Activated CD4-positive, alpha-beta memory T cell treated with anti-CD3 and anti-CD28 coated beads, Interleukin-2, amount 10 ng/mL, durations not matched to agents 7 days and 5 days (primary cell): ENCODE results near the gene PRPF8. TPM values are rescaled to one million over a fixed set of nuclear protein-coding genes. Genes with fewer than 3 reads are reported as not detected.

ENCODE experiments used
- CTCF ChIA-PET: fragments of 350-600 bp; sonication (Branson Sonifier 250); formaldehyde crosslinking; loops from one replicate; lab custom pipeline; 2021; ENCODE audit warnings: antibody characterized with exemption, inconsistent platforms; lab: Charles Lee
- POLR2A ChIA-PET: fragments of 350-600 bp; sonication (Branson Sonifier 250); formaldehyde crosslinking; loops from one replicate; lab custom pipeline; 2021; ENCODE audit warnings: antibody characterized with exemption; lab: Charles Lee
- DNase-seq: peaks from one replicate; pipeline ENCODE4 v3.0.0-alpha.2; 2020
- H3K27ac Mint-ChIP-seq: one replicate; pipeline ENCODE4 v1.8.0; 2021; ENCODE audit warnings: mild to moderate bottlenecking, mixed read lengths
- H3K27me3 Mint-ChIP-seq: one replicate; pipeline ENCODE4 v1.8.0; 2021; ENCODE audit warnings: mixed read lengths
- H3K36me3 Mint-ChIP-seq: one replicate; pipeline ENCODE4 v1.8.0; 2021; ENCODE audit warnings: low read depth, mixed read lengths
- H3K4me1 Mint-ChIP-seq: one replicate; pipeline ENCODE4 v1.8.0; 2021; ENCODE audit warnings: mixed read lengths
- H3K4me3 Mint-ChIP-seq: one replicate; pipeline ENCODE4 v1.8.0; 2021; ENCODE audit warnings: mild to moderate bottlenecking, mixed read lengths
- H3K9me3 Mint-ChIP-seq: one replicate; pipeline ENCODE4 v1.8.0; 2021; ENCODE audit warnings: mixed read lengths
- total RNA-seq, 2 experiments: library from RNA; stranded (reverse); gene quantifications; one replicate each; pipeline ENCODE4 v1.2.3, GENCODE V29; 2021

PRPF8 gene
- total RNA-seq, 2 experiments from 2014 or later: 264 to 267 TPM

DNA sequence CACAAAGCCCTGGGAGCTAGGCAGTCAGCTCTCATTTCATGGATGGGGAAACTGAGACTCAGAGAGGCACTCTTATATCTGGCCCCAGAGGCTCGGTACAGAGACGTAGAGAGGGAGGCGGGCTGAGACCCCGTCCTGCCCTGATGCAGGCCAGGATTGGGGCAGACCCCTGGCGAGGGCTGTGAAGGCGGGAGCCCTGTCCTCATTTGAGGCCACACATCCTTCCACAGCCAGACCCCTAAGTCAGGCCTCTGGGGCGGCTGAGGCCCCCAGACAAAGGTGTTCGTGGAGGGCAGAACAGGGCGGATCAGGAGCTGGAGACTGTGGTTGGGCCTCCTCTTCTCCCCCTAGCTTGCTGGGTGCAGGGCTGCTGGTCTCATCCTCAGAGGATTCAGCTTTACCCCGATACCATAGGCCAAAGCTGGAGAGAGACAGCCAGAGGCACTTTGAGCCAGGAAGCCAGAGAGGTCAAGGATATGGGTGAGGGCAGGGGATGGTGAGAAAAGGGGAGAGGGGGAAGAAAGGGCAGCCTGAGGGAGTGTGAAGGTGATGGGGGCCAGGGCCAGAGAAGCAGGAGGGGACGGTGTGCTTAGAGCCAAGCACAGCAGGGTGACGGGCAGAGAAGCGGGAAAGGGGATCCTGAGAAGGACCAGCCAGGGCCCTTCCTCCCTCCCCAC, 38.3 kb downstream of the PRPF8 start:
- no peaks in the 10 kb centered on the region for H3K27me3 Mint-ChIP-seq
- POLR2A ChIA-PET: interaction anchor here (3.2 kb wide), 1 partner anchor 70 kb away, joined by 11 read pairs; no protein-coding TSS in a partner anchor
- no peaks in the 10 kb centered on the region for H3K9me3 Mint-ChIP-seq

DNA sequence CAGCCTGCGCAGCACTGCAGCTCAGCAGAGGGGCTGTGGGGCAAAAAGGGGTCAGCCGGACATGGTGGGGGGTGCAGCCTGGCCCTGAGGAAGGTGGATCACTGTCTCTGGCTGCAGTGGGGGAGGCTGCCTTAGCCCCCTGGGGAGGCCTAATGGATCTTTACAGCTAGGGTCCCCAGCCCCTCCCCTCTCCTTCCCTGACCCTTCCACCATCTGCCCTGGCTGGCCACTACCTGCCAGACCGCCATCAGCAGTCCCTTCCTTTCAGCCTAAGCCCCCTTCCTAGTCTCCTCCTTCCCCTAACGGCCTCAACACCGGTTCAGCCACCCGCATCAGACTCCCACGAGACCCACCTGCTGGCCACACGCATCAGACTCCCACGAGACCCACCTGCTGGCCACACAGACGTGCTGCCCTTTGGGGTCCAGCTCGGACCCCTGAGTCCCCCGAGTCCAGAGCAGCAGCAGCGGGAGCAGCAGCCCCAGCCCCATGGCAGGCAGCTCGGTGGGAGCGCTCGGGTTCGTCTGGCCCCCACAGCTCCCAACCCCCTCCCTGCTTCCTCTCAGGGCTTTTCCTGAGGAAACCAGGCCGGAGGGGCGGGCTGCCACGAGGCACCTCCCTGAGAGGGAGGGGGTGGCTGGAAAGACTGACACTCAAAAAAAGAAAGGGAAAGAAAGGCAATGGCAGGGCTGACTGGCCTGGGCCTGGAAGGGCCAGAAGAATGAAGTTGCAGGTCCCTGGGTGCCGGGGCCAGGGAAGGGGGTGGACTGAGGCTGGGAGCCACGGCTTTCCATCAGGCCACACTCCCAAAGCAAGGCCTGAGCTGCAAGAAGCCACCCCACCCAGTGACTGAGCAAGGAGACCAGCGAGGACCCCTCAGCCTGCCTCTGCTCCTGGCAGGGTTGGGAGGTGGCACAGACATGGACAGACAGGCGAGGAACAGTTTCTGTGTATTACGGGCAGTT, 39.2 kb downstream of the PRPF8 start, which contains the start of gene SCARF1:
TSS of gene SCARF1 (minus strand) at position 526 of the 965 bp plus-strand sequence. CDS start at position 491, 35 bp downstream.
- Mint-ChIP-seq H3K36me3 (peaks cover 3% of the 10 kb centered on the region), H3K4me1 (peaks cover 38% of the 10 kb centered on the region), H3K9me3 (no peaks in the 10 kb centered on the region), H3K27me3 (no peaks in the 10 kb centered on the region), H3K4me3 (peak within 1 kb of the TSS; percentile 72), H3K27ac (peak within 1 kb of the TSS; percentile 74)
- ChIA-PET CTCF (no interaction called here), POLR2A (interaction anchor here (3.2 kb wide), 1 partner anchor 71 kb away, joined by 11 read pairs; no protein-coding TSS in a partner anchor)
- DNase-seq: no peak

More for the DNA sequence above, 38.3 kb downstream of the PRPF8 start:
- Mint-ChIP-seq H3K4me1 (peaks cover 41% of the 10 kb centered on the region), H3K36me3 (peaks cover 10% of the 10 kb centered on the region), H3K27ac (no peak overlapping the region), H3K4me3 (no peak overlapping the region)
- CTCF ChIA-PET: no interaction called here
- DNase-seq: no peak

DNA sequence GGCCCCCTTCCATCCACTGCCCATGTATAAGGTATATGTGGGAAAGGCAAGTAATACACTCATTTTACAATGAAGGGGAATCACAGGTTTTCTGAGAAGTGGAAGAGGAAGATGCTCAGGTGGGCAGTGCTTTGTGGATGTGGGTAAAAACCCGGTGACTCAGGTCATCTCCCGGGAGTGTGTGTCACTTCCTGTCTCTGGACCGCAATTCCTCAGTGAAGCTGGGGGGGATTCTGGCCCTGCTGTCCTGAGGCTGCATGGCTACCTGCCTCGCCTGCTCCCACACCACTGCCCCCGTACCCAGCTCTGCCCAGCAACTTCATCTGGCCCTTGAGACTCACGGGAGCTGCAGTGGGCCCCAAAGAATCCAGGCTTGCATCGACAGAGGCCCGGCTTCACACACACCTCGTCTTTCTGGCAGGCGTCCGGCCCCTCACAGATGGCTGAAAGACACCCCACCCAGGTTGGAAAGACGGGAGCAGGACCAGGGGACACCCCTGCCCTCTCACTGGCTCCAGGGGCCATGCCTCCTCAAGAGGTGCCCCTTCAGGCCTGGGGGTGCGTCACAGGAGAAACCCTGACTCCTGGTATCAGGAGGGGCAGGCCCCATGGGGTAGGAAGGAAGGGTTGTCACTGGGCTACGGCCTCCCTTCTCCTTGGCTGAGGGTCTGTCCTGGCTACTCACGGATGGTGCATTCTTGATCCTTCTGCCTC, 40.0 kb downstream of the PRPF8 start:
- Mint-ChIP-seq H3K4me3 (peak overlapping the region; percentile 72), H3K27ac (peak overlapping the region; percentile 74), H3K4me1 (peaks cover 31% of the 10 kb centered on the region), H3K9me3 (no peaks in the 10 kb centered on the region), H3K27me3 (no peaks in the 10 kb centered on the region), H3K36me3 (no peaks in the 10 kb centered on the region)
- peak; percentile 59 for DNase-seq
- POLR2A ChIA-PET: interaction anchor here (3.2 kb wide), 1 partner anchor 72 kb away, joined by 11 read pairs; no protein-coding TSS in a partner anchor
- CTCF ChIA-PET: no interaction called here

DNA sequence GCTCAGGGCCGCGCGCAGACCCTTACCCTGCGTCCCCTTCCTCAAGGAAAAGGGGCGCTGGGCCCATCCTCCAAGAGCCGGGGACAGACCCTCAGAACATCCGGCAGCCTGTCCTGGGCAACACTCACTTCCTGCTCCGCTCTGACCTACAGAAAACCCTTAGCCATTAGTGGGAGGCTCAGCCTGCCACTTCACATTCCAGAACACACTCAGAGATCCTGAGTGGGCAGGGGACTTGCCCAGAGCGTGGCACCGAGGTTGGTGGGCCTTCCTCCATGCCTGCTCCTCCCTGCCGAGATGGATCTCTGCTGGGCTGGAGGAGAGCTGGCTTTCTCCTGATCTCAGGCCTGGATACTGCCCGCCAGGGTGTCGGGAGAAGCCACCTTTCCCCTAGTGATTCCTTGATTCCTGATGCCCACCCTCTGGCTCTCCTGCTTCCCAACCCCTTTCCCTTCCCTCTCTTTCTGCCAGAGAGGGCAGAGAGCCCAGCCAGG, 40.6 kb downstream of the PRPF8 start:
- H3K36me3 Mint-ChIP-seq: no peaks in the 10 kb centered on the region
- peaks cover 31% of the 10 kb centered on the region for H3K4me1 Mint-ChIP-seq
- peak overlapping the region; percentile 74 for H3K27ac Mint-ChIP-seq
- no peak for DNase-seq
- peak overlapping the region; percentile 72 for H3K4me3 Mint-ChIP-seq
- CTCF ChIA-PET: interaction anchor here (1.1 kb wide), 1 partner anchor 70 kb away, joined by 4 read pairs; no protein-coding TSS in a partner anchor
- POLR2A ChIA-PET: interaction anchor here (1.1 to 3.2 kb wide), 2 partner anchors 73 to 83 kb away, joined by 3 to 11 read pairs; no protein-coding TSS in a partner anchor
- no peaks in the 10 kb centered on the region for H3K27me3 Mint-ChIP-seq
- no peaks in the 10 kb centered on the region for H3K9me3 Mint-ChIP-seq

DNA sequence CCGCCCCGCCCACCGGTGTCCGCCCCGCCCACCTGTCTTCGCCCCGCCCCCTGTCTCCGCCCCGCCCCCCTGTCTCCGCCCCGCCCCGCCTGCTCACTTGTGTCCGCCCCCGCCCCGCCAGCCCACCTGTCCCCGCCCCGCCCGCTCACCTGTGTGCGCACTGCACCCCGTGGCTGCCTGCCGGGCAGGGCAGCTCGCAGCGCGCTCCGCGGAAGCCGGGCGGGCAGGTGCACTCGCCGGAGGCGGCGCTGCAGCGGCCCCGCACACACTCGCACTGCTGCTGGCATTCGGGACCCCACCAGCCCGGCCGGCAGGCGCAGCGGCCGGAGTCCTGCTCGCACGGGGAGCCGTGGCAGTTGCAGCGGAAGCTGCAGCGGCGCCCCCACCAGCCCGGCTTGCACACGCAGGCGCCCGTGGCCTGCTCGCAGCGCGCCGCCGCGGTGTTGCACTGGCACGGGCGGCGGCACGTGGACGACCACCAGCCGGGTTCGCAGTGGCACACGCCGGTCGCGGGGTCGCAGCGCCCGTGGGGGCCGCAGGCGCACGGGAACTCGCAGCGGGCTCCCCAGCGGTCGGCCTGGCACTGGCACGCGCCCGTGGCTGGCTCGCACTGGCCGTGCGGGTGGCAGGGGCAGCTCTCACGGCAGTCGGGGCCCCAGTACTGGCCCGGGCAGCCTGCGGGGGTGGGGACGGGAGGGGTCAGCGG, 41.2 kb downstream of the PRPF8 start:
- peak; percentile 62 for DNase-seq
- CTCF ChIA-PET: interaction anchor here (1.1 kb wide), 1 partner anchor 69 kb away, joined by 4 read pairs; no protein-coding TSS in a partner anchor
- Mint-ChIP-seq H3K27me3 (no peaks in the 10 kb centered on the region), H3K36me3 (no peaks in the 10 kb centered on the region), H3K27ac (no peak overlapping the region), H3K9me3 (no peaks in the 10 kb centered on the region), H3K4me3 (peak overlapping the region; percentile 72), H3K4me1 (peaks cover 31% of the 10 kb centered on the region)
- POLR2A ChIA-PET: interaction anchor here (1.1 to 3.2 kb wide), 2 partner anchors 73 to 82 kb away, joined by 3 to 11 read pairs; no protein-coding TSS in a partner anchor

DNA sequence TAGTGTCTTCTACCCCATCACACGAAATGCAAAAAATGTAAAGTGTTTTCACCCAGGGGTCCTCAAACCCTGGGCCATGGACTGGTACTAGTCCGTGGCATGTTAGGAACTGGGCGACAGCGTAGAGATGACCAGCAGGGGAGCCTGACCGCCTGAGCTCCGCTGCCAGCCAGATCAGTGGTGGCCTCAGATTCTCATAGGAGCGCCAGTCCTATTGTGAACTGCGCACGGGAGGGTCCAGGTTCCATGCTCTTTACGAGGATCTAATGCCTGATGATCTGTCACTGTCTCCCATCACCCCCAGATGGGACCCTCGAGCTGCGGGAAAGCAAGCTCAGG, 43.6 kb downstream of the PRPF8 start:
- H3K27me3 Mint-ChIP-seq: no peaks in the 10 kb centered on the region
- POLR2A ChIA-PET: interaction anchor here (1.2 to 1.4 kb wide), 2 partner anchors 9 to 12 kb away, joined by 4 to 5 read pairs; partner anchors contain the start of gene RILP
- no peaks in the 10 kb centered on the region for H3K36me3 Mint-ChIP-seq
- no peak overlapping the region for H3K4me3 Mint-ChIP-seq
- no peaks in the 10 kb centered on the region for H3K9me3 Mint-ChIP-seq
- H3K4me1 Mint-ChIP-seq: peaks cover 22% of the 10 kb centered on the region
- CTCF ChIA-PET: interaction anchor here (1.0 to 1.1 kb wide), 2 partner anchors 11 to 67 kb away, joined by 4 read pairs; no protein-coding TSS in a partner anchor
- no peak overlapping the region for H3K27ac Mint-ChIP-seq
- DNase-seq: no peak

DNA sequence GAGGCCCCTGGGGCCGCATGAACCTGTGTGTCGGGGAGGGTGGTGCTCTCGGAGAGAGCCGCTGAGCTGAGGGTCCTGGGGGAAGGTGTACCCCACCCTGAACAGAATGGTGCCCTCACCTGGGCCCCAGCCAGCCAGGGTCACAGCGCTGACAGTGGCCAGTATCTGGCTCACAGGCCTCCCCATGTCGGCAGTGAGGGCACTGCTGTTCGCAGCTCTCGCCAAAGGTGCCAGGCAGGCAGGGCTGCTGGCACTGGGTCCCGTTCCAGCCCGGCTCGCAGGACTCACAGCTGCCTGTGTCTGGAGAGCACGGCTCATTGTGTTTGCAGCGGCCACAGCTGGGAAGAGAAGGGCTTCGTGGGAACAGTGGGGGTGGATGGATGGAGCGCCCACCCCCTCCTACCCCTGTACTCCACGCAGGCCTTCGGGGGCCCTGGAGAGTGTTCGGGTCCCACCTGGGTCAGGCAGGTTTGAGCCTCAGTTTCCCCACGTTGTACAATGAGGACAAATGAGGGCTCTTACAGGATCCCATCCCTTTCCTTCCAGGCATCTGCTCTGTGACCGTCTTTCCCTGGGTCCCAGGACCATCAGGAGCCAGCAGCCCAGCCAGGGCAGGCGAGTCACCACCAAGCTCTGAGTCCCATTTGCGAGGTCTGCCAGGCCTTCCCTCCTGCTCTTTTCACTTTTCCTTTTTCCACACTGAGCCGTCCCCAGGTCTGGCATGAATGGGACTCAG, 44.2 kb downstream of the PRPF8 start:
- Mint-ChIP-seq H3K4me3 (no peak overlapping the region), H3K27ac (no peak overlapping the region), H3K36me3 (no peaks in the 10 kb centered on the region), H3K27me3 (no peaks in the 10 kb centered on the region), H3K9me3 (no peaks in the 10 kb centered on the region), H3K4me1 (peaks cover 17% of the 10 kb centered on the region)
- CTCF ChIA-PET: no interaction called here
- POLR2A ChIA-PET: interaction anchor here (1.2 to 1.4 kb wide), 2 partner anchors 9 to 11 kb away, joined by 4 to 5 read pairs; partner anchors contain the start of gene RILP
- DNase-seq: no peak

DNA sequence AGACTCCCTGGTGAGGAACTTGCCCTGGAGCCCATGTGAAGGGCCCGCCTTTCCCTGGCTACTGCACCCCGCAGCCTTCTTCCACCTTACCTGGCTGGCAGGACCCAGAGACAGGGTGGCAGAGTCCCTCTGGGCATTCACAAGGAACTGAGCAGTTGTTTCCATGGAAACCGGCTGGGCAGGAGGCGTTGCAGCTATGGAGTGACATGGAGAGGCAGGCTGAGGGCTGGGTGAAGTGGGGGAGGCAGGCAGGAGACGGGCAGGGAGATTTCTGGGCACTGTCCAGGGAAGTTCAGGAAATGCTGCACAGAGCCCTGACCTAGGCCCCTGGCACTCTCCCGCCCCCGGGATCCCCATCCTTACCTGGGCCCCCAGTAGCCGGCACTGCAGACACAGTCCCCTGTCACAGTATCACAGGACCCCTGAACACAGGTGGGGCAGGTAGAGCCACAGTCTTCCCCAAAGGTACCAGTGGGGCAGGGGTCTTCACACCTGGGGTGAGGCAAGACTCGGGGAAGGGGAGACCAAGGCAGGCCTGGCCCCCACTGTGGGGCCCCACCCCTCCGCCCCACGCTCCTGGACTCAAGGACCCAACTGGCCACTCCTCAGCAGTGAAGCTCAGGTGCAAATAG, 45.0 kb downstream of the PRPF8 start:
- no peaks in the 10 kb centered on the region for H3K9me3 Mint-ChIP-seq
- H3K27me3 Mint-ChIP-seq: no peaks in the 10 kb centered on the region
- peaks cover 9% of the 10 kb centered on the region for H3K4me1 Mint-ChIP-seq
- no peak overlapping the region for H3K27ac Mint-ChIP-seq
- no peaks in the 10 kb centered on the region for H3K36me3 Mint-ChIP-seq
- no peak for DNase-seq
- ChIA-PET POLR2A (interaction anchor here (1.8 kb wide), 1 partner anchor 11 kb away, joined by 5 read pairs; the partner anchor contains the start of gene SLC43A2), CTCF (interaction anchor here (0.7 kb wide), 1 partner anchor 217 kb away, joined by 3 read pairs; no protein-coding TSS in a partner anchor)
- H3K4me3 Mint-ChIP-seq: no peak overlapping the region

DNA sequence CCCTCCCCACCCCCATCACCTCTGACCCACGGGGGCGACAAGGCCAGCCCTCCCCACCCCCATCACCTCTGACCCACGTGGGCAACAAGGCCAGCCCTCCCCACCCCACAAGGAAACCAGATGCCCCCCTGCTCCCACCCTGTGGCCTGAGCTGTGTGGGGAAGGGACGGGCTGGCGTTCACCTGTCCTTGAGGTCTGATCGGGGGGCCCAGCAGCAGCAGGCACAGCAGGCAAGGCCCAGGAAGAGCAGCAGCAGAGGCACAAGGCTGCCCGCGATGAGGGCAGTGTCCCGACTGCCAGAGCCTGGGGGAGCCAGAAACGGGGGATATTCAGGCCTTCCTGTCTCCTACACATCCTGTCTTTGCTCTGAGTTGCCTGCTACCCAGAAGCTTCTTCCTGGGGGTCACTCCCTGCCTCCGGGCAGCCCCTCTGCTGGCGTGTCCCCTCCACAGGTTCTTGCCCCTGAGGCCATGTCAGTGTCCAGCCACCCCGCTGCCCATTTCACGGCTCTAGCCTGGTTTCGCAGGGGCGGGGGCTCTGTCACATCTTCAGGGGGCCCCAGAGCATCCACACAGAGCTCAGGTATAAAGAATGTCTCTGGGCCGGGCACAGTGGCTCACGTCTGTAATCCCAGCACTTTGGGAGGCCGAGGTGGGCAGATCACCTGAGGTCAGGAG, 45.9 kb downstream of the PRPF8 start:
- Mint-ChIP-seq H3K9me3 (no peaks in the 10 kb centered on the region), H3K36me3 (no peaks in the 10 kb centered on the region), H3K4me3 (no peak overlapping the region), H3K4me1 (no peaks in the 10 kb centered on the region), H3K27ac (no peak overlapping the region), H3K27me3 (no peaks in the 10 kb centered on the region)
- ChIA-PET CTCF (interaction anchor here (0.7 to 1.1 kb wide), 2 partner anchors 8 to 216 kb away, joined by 3 to 4 read pairs; no protein-coding TSS in a partner anchor), POLR2A (interaction anchor here (1.8 kb wide), 1 partner anchor 10 kb away, joined by 5 read pairs; the partner anchor contains the start of gene SLC43A2)
- no peak for DNase-seq

DNA sequence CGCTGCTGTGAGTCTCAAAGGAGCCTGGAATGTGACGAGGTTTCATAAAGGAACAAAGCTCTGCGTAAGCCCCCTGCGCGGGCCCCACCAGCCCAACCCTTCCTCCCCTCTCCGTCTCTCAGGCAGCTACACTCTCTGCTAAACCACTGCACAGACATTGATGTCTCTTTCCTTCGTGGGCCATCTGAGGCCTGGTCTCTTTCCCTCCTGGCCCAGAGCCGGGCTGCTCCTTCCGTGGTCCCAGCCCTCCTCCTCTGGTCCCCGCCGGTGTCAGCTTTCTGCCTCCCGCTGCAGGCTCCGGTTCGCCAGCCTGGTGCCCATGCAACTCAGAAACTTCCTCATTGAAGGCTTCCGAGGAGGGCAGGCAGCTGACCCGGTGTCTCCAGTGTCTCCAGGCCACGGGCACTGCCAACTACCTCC, 46.5 kb downstream of the PRPF8 start:
- Mint-ChIP-seq H3K27me3 (no peaks in the 10 kb centered on the region), H3K36me3 (no peaks in the 10 kb centered on the region), H3K4me1 (no peaks in the 10 kb centered on the region), H3K9me3 (no peaks in the 10 kb centered on the region), H3K27ac (no peak overlapping the region), H3K4me3 (no peak overlapping the region)
- DNase-seq: no peak
- CTCF ChIA-PET: interaction anchor here (1.1 kb wide), 1 partner anchor 8 kb away, joined by 4 read pairs; no protein-coding TSS in a partner anchor
- POLR2A ChIA-PET: interaction anchor here (1.8 kb wide), 1 partner anchor 9 kb away, joined by 5 read pairs; the partner anchor contains the start of gene SLC43A2
